NOMO-1 treated with dmso at 0.1 percent for 144 hours (cell line): ENCODE measurements around the gene ROBO2.

ENCODE experiments used
- DNase-seq: peaks from one replicate; lab custom pipeline; 2025; ENCODE audit not compliant: unreplicated experiment; lab: John Stamatoyannopoulos, UW

Gene ROBO2

DNA sequence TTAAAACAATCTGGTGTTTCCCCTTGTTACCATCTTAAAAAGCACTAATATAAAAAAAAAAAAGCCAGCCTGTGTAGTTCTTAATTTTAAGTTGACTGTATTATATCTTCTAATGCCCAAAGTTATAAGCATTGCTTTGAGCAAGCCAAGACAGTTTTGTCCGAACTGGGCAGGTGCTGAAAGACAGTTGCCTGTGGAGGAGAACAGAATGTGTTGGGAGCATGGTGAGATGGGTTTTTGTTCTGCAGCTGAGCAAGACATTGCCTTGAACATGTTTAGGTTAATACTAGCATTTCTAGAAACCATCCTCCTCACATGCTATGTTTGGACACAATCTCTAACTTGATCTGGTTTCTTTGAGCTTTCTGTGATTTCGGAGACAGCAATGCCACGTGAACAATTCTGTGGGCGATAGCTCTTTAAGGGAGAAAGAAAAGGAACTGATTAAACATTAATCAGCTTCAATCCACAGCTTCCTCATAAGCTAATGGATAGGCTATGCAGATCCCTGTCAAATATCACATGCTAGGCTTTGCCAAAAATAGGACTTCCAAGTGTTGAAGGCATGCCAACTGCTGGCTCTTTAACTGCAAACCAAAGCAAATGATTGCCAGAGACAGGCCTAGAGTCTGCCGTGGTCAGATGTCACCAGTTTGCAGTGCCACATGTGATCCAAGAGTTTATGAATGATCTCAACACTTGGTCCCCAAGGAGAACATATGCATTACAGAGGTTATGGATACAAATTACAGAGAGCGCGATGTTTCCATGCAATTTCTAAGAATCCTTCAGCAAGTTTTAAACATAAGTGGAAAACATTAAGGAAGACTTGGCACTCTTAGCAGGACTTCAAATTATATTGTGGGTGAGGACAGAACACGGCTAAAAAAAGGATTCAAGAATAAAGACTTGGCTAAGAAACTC, 428.1 kb downstream of the ROBO2 start:
- no peak for DNase-seq

DNA sequence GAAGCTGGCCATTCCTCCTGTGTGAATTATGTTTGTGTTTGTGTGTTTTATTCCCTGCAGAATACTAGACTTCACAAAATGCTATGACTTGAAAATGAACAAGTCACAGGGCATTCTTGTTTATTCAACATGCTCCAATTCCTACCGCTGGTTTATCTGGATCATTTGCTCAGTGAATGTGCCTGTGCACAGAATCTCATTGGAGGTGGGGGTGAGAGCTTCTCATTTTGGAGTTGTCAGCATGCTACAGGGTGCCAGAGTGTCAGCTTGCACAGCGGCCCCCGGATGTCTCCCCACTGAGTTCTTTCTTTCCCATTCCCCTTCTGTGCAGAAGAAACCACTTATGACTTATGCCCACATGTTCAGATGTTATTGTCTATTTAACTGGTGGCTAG, 428.7 kb downstream of the ROBO2 start:
- no peak for DNase-seq

DNA sequence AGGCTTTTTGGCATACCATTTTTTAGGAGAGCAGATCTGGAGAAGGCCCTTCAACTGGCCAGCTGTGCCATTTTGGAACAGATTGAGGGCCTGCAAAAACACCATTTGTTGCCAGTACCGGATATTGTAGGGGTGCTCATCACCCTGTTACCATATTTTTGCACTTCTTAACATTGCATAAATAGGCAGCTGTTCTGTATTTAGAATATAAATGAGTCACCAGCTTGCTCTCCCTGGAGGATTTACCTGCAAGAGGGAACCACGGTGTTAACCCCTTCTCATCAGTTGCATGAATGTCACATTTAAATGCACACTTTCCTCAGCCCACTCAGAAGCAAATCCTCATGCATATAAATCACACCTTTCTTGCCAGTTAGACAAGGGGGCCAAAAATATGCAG, 435.6 kb downstream of the ROBO2 start:
- no peak for DNase-seq

DNA sequence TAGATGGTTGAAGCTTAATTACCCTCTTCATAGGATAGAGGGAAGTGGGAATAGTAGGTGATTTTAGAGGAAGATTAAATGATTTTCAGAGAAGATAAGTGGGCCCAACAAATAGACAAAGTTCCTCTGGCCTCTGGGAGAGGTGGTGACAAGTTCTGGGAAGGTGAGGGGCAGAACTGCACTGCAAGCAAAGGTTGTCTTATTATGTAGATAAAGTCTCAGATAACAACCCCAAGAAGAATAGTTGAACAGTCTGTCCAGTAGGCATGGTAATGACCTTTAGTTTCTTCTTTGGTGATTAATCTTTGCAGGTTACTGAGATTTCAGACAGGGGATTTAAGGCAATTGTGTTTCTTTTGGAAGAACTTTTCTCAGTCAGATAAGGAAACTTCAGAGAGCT, 439.1 kb downstream of the ROBO2 start:
- DNase-seq: no peak

DNA sequence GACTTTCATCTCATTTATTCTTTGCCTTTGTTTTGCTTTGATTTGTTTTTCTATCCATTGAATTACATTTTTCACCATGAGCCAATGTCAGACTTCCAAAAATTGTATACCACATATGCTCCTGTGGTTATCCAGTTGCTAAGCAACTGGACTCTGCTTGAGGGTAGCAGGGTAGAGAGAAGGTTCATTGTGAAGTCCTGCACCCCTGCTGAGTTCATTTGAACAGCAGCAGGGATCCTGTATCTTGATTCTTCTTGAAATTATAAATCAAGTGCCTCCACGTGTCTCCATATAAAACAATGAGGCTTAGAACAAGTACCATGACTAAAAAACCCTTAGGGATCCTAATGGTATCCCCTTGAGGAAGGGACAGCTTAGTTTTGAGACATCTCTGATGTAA, 449.3 kb downstream of the ROBO2 start:
- DNase-seq: no peak

DNA sequence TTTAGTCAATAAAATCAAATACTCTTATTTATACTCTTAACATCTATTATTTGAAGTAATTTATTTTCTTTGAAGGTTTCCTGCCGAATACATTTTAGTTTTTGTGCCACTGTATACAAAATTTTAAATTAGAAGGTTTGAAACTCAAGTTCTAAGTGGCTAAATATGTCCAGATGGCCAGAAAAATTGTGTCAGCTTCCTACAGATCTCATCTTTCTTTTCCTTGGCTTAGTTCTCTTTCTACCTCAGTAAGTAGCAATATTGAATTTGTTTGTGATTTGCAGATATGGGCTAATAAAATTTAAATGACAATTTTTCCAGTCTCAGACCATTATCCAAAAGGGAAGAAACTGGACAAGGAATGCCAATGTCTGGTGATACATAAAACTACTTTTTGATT, 452.1 kb downstream of the ROBO2 start:
- no peak for DNase-seq

DNA sequence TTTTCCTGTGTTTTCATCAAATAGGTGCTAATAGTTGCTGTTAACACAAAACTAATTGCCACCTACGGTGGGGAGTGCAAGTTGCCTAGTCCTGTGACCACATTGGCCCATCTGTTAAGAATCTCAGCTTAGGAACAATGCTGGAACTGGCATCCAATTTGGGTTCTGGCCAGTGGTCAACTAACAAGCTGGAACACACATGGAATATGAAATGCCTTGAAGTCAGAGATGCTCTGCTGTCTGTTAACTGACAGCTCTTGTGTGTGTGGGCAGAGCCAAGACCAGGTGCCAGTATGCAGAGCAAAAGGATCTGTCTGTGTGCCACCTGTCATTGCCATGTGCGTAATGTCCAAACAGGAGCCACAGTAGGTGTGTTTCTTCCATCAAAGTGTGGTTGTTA, 460.8 kb downstream of the ROBO2 start:
- no peak for DNase-seq

DNA sequence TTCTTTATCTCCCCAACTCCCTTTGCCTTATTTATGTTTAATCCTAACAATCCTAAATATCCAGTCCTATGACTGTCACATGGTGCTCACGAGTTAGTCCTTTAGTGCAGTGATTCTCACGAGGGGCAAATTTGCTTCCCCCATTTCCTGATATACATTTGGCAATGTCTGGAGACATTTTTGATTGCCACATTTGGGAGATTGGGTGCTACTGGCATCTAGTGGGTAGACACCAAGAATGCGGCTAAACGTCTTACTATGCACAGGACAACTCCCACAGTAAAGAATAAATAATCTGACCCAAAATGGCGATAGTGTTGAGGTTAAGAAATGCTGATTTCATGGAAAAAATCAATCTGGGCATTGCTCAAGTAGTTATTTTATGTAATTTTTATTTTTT, 466.5 kb downstream of the ROBO2 start:
- DNase-seq: no peak

DNA sequence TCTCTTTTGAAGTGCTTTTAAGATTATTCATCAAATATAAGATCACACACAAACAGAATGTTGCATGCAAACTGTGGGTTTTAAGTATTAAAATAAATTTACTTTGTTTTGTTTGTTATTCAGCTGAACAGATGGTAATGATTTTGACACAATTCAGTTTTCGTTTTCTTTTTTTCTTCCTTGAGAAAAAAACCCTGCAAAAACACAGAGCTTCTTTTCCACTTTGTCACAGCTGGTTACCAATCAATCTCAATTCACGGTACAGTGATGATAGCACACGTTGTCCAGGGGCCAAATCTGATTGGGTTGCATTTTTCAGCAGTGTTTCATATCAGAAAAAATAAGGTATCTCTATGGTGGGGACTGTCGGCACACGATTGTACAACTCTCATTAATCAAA, 473.6 kb downstream of the ROBO2 start:
- no peak for DNase-seq

DNA sequence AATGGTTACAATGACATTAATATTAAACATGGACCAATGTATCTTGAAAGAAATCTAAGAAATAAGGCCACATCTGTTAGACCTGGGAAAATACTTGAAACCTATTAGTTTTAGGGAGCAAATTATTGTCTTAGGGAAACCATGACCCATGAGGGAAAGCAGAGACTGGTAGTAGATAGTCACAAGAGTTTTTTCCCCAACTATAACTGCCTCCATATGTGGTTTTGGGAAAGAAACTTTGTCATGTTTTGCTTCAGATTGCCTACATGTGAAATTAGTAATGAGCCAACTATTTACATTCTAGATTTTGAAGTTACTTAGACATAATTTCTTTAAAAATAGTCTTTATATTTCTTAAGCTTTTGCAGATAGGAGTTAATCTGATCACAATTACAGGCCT, 474.9 kb downstream of the ROBO2 start:
- no peak for DNase-seq

DNA sequence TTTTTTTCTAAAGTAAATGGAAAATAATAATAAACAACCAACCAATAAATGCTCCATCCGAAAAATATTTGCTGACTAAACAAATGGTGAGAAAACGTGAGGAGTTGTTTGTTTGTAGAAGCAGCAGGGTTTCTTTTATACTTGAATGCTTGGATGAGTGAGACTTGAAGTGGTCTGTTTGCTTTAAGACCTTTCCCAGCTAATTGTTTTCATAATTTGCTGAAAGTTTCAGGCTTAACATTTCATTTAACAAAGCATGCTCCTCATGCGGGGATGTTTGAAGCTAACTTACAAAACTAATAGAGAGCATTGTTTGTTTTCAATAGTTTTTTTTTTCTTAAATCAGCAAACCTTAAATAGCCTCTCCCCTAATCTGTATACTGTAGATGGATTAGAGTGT, 484.6 kb downstream of the ROBO2 start:
- DNase-seq: no peak

DNA sequence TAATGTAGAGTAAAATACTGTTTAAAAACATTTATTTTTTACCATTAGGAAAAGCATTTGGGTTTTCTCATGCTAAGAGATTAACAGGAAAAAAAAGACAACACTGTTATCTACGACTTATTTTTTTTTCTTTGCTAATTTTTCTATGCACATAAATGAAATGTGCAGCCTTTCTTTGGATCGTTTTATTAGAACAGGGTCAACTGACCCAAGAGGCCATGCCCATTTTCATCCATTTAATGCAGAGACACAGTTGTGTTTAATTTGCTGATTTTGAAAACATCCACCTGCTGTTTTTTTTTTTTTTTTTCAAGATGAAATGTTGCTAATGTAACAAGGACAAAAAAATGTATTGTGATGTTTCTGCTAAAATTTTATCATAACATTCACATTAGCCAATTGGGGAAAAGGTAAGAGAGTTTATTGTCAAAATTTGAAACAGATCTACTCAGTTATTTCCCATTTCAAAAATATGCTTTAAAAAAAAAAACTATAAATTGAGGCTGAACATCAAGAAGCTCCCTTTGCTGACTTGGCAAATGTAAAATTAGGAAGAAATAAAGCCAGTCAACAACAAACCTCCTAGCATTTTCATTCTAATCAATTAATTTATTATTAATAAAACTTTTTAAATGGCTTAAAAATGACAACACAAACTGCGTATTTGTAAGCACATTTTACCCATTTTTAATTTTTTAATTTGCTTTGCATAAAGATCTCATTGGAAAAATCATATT, 485.2 kb downstream of the ROBO2 start:
- no peak for DNase-seq

DNA sequence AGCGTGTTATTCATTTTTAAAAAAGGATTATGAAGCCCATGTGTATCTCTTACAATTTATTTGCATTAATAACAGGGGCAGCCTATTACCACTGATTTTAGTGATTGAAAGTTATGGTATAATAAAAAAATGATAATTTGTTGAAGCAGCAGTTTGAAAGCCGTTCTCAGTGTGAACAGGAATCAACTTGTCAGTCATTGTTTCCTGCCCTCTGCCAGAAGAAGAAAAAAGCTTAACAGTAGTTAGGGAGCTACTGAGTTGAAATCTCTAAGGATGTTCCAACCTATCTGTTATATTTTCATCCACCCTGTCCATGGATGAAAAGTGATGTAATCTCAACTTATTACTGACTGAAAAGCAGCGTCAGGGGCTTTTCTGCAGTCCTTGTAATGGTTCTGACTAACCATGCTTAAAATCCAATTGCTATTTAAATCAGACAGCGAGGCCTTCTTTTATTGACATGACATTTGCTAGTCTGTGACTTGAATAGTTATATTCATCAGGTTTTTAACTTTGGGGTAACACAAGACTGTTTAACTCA, 486.7 kb downstream of the ROBO2 start:
- no peak for DNase-seq

DNA sequence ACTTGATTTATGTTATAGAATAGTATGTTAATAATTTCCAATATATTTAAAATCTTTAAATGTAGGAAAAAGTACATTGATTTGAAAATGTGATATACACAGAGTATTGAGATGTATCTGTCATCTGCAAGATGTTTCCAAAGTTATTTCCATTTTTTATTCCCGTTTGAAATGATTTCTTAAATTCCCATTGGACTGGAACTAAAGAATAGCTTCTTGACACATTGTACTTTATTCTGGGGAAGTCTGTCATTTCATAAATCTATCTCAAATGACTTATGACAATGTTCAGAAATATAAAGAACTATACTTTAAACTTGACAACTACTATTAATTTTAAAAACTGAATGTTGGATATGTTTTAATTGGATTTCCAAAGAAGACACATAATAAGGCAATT, 489.6 kb downstream of the ROBO2 start:
- no peak for DNase-seq

DNA sequence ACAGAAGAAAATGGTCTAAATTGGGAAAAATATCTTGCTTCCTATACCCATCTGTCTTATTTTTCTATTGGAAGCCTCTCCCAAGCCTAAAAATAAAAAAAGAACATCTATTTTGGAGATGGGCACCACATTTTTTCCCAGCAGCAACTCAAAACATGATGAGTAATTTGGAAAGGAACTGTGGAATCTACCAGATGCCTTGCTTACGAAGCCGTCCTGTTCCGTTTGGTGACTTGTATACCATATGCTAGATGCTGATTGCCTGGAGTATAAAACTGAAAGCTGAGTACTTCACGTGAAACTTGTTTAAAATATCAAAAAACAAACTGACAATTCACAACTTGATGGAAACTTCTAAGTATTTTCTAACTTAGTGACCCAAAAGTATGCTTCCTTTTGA, 491.0 kb downstream of the ROBO2 start:
- no peak for DNase-seq

DNA sequence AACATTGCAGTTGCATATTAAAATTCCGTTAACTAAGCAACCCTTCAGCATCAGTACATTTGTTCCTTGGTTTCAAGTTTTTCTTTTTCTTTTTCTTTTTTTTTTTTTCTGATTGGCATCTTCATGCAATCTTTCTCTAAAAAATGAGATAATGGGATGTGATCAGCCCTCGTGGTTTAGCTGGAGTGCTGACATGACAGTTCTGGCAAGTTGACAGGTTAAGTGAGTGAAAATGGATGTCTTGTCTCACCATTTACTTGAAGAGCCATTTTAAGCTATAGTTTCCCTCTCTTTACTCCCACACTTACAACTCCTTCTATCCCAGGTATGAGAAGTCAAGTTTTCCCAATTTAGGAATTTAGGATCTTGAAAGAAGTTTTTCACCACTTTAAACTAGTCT, 495.2 kb downstream of the ROBO2 start:
- DNase-seq: no peak

DNA sequence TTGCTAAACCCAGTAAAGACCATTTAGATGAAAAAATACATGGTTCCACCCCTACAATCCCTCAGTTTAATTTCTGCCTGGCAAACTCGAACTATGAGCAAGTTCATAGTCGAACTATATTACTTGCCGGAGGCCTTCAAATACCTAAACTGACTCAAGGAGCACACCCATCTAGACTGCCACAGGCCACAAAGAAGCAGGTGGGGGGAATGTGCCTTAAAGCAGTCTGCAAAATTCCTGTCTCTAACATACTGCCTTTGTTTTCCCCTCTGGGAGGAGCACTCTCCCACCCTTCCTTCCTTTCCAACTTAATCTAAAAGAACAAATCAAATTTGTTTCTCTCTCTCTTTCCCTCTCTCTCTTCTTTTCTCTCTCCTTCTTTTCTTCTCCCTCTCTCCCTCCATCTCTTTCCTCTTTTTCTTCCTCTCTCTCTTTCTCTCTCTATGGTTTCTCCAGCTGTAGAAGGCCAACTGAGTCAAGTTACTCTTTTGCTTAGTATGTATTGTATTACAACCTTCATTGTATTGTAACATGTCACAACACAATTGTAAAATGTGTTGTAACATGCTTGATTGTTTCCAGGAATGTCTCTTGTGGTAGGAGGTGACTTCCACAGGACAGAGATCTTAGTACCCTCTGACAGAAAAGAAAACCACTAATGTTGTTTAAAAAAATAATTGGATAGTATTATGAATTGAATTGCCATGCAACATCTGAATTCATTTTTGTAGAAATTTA, 496.3 kb downstream of the ROBO2 start:
- no peak for DNase-seq

DNA sequence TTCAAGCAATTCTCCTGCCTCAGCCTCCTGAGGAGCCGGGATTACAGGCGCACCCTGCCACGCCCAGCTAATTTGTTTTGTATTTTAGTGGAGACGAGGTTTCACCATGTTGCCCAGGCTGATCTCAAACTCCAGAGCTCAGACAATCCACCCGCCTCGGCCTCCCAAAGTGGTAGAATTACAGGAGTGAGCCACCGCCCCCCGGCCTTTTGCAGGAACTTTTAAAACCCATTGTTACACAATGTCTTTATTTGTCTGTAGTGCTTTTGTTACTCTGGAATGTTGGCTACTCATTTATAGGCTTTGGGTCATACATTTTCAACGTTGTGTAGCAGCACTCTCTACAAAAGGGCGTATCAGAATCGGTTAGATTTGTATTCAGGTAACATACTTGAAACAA, 499.1 kb downstream of the ROBO2 start:
- no peak for DNase-seq

DNA sequence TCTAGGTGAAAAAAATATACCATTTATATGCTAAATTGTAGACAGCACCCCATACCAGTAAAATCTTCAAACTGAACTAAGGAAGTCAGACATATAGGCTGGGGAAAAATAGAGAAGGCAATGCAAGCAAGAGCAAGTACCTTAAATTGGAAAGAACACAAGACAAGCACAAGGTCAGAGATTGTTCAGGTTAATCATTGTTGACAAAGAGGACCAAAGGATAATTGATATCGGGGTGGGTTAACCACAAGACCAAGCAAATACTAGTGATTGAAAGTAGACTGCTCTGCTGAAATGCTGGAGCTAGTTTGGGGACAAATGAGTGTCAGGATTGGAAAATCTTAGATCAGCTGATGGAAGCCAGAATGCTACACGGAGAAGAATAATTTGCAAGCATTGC, 499.8 kb downstream of the ROBO2 start:
- DNase-seq: no peak

DNA sequence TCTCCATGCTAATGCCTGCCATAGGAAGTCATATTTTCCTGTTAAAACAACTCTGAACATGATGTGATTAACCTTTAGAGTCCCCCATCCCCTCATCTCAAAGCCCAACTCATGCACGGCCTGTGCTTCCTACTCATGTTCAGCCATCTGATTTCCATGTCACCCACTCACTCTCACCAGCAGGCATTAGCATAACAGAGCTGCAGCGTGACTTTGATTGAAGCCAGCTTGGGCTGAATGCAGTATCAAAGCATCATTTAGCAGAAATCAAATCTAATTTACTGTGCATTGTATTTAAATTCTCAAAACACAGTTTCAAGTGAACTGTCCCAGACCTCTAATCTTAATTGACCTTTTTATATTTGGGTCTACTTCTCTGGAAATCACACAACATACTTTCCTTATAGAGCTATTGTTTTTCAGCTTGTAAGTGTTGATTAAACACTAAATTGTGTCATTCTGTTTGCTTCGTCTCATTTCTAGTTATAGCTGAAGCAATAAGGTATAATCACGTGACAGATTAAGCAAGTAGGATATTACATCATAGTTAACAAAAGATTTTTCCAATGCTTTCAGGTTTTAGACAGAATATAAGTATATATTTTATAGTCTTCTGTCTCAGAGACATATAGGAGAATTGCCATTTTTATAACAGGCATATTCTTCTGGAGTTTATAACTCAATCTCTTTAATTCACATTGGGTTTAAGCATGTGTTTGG, 501.5 kb downstream of the ROBO2 start:
- DNase-seq: no peak

DNA sequence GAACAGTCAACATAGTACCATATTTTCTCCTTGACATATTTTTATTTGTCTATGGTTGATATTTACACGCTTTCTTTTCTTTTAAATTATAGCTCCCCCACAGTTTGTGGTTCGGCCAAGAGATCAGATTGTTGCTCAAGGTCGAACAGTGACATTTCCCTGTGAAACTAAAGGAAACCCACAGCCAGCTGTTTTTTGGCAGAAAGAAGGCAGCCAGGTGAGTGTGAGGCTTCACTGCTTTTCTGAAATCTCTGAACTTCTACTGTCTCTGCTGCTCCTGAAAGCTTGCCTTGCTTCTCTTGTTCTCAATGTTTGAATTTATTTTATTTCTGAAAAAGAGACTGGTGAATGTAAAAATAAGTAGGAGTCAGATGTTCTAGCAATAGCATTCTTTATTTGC, 506.3 kb downstream of the ROBO2 start:
- no peak for DNase-seq
